ENCODE results near the gene CYP4F8. TPM values are rescaled to one million over a fixed set of nuclear protein-coding genes. Genes with fewer than 3 reads are reported as not detected.

The CYP4F8 gene
- total RNA-seq, 1 donor from 2014 or later: not detected

DNA sequence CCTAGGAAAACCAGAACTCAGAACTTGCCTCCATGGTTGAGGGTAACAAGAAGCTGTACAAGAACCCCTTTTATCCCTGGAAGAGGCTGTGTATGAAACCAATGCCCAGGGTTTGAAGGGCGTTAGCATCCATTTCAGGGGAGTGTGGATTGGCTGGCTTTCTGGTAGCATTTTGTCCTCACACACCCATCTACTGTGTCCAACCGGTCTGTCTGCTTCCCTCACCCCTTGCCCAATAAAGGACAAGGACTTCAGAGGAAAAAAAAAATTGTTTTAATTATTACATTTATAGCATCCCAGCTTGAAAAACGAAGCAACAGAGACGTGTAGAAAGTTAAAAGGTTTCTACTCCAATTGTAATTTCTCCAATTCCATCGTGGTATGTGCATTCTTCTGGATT, 2.7 kb upstream of the CYP4F8 start:
- Histone ChIP-seq H3K27ac (no peak overlapping the region), H3K4me1 (no peaks in the 10 kb centered on the region), H3K9me3 (no peaks in the 10 kb centered on the region), H3K36me3 (no peaks in the 10 kb centered on the region), H3K4me3 (no peak overlapping the region), H3K27me3 (no peaks in the 10 kb centered on the region)
- DNase-seq (ENCODE audit: low spot score in 2 of 2): no peak
- TF ChIP-seq, protein P1, sequence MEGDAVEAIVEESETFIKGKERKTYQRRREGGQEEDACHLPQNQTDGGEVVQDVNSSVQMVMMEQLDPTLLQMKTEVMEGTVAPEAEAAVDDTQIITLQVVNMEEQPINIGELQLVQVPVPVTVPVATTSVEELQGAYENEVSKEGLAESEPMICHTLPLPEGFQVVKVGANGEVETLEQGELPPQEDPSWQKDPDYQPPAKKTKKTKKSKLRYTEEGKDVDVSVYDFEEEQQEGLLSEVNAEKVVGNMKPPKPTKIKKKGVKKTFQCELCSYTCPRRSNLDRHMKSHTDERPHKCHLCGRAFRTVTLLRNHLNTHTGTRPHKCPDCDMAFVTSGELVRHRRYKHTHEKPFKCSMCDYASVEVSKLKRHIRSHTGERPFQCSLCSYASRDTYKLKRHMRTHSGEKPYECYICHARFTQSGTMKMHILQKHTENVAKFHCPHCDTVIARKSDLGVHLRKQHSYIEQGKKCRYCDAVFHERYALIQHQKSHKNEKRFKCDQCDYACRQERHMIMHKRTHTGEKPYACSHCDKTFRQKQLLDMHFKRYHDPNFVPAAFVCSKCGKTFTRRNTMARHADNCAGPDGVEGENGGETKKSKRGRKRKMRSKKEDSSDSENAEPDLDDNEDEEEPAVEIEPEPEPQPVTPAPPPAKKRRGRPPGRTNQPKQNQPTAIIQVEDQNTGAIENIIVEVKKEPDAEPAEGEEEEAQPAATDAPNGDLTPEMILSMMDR (IDR thresholded peaks at IDR 0.05): no peak
- intact Hi-C loops (cut with DNase I): no loop called here

DNA sequence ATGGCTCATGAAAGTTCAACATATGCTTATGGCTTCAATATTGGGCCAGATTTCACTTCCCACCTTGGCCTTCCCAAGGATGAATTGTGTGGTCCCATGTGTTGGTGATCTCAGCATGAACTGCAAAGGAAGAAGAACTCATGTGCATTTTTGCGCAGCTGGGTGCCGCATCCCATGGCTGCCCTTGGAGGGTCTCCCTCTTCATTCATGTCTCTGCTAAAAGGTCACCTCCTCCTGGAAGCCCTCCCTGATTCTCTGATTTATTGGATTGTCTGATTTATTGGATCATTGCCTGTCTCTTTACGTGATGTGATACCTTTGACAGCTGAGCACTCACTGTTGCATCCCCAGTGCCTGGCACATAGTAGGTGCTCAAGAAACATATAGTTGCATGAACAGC, 1.7 kb upstream of the CYP4F8 start:
- Histone ChIP-seq H3K36me3 (no peaks in the 10 kb centered on the region), H3K4me3 (no peak overlapping the region), H3K9me3 (no peaks in the 10 kb centered on the region), H3K4me1 (no peaks in the 10 kb centered on the region), H3K27ac (no peak overlapping the region), H3K27me3 (no peaks in the 10 kb centered on the region)
- intact Hi-C loops (cut with DNase I): no loop called here
- no peak for DNase-seq (ENCODE audit: low spot score in 2 of 2)
- TF ChIP-seq, protein P1 (IDR thresholded peaks at IDR 0.05): no peak

DNA sequence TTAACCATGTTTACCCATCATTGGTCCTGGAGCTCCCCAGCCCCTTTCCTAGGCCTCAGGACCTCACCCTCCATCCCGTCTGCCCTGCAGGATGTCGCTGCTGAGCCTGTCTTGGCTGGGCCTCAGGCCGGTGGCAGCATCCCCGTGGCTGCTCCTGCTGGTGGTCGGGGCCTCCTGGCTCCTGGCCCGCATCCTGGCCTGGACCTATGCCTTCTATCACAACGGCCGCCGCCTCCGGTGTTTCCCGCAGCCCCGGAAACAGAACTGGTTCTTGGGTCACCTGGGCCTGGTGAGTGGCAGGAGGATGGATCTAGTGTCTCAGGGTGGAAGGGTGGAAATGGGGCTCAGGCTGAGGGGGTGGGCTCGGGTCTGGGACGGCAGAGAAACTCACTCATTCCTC, 508 bp downstream of the CYP4F8 start:
- H3K4me3 ChIP-seq: no peak overlapping the region
- DNase-seq (ENCODE audit: low spot score in 2 of 2): no peak
- intact Hi-C loops (cut with DNase I): no loop called here
- TF ChIP-seq, protein P1 (IDR thresholded peaks at IDR 0.05): no peak
- no peaks in the 10 kb centered on the region for H3K27me3 ChIP-seq
- no peaks in the 10 kb centered on the region for H3K36me3 ChIP-seq
- H3K27ac ChIP-seq: no peak overlapping the region
- no peaks in the 10 kb centered on the region for H3K9me3 ChIP-seq
- no peaks in the 10 kb centered on the region for H3K4me1 ChIP-seq

DNA sequence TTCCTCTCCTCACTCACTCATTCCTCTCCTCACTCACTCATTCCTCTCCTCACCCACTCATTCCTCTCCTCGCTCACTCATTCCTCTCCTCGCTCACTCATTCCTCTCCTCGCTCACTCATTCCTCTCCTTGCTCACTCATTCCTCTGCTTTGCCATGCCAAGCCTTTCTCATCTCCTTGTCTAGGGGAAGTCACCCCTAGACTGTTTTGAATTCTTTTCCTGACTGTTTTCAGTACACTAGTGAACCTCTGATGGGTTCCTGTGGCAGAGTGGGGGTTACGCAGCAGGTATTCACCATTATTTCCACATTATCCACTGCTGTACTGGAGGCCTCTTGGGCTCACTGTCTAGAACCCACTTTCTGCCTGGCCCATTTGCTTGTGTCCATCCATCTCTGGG, 1.2 kb downstream of the CYP4F8 start:
- no peak for DNase-seq (ENCODE audit: low spot score in 2 of 2)
- Histone ChIP-seq H3K9me3 (no peaks in the 10 kb centered on the region), H3K27ac (no peak overlapping the region), H3K27me3 (no peaks in the 10 kb centered on the region), H3K36me3 (no peaks in the 10 kb centered on the region), H3K4me3 (no peak overlapping the region), H3K4me1 (no peaks in the 10 kb centered on the region)
- intact Hi-C loops (cut with DNase I): no loop called here
- TF ChIP-seq, protein P1 (IDR thresholded peaks at IDR 0.05): no peak

DNA sequence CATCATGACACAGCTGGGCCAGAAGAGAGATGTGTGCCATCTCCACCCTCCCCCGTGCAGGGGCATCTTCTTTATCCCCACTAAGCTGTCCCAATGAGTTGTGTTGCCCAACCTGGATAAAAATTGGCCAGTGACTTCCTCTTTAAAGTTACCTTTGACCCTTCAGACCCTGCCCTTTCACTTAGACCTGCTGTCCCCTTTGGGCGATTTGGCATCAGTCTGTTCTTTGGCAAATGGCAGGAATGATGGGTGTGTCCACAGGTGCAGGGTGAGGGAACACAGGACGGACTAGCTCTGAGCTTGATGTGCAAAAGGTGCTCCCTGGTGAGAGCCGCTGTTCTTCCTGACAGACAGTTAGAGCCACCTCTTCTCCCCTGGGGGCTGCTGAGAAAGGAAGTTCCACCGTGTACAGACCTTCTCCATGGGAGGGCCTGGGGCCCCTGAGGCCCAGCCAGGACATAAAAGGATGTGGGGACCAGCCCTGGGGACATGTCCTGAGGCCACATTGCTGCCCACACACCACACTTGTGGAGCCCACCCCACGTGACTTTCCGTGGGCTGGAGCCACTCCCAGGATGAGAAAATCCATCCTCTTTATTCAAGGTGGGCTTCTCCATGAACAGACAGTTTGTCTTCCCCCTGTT, 1.7 kb downstream of the CYP4F8 start:
- Histone ChIP-seq H3K4me1 (no peaks in the 10 kb centered on the region), H3K4me3 (no peak overlapping the region), H3K36me3 (no peaks in the 10 kb centered on the region), H3K9me3 (no peaks in the 10 kb centered on the region), H3K27ac (no peak overlapping the region), H3K27me3 (no peaks in the 10 kb centered on the region)
- intact Hi-C loops (cut with DNase I): no loop called here
- no peak for DNase-seq (ENCODE audit: low spot score in 2 of 2)
- TF ChIP-seq, protein P1 (IDR thresholded peaks at IDR 0.05): no peak

DNA sequence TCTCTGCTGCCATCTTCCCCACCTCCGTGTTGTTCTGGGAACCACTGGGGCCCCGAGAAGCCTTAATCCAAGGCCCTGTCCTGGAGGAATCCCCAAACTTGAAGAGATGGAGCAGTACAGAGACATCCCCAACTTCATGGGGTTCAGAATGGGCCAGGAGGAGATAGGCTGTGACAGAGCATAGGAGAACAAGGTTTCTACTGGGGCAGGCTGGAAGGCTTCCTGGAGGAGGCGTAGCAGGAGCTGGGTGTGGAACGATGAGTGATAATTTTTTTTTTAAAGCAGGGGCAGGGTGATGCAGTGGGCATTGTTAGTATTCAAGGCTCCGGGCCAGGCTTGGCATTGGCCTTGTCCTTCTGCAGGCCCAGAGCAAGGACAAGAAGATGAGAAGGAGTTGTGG, 3.3 kb downstream of the CYP4F8 start:
- TF ChIP-seq, protein P1 (IDR thresholded peaks at IDR 0.05): no peak
- Histone ChIP-seq H3K4me3 (no peak overlapping the region), H3K4me1 (no peaks in the 10 kb centered on the region), H3K9me3 (no peaks in the 10 kb centered on the region), H3K27me3 (no peaks in the 10 kb centered on the region), H3K27ac (no peak overlapping the region), H3K36me3 (no peaks in the 10 kb centered on the region)
- DNase-seq (ENCODE audit: low spot score in 2 of 2): no peak
- intact Hi-C loops (cut with DNase I): no loop called here

All from ascending aorta (tissue), 2 donors.